Testis (tissue), 2 donors: ENCODE data around the gene RNF17.

Experiments used
- POLR2A ChIP-seq: fragments of 450-650 bp; IDR thresholded peaks from one replicate; pipeline ENCODE4 v1.6.1; 2017; ENCODE audit warnings: antibody characterized with exemption, mild to moderate bottlenecking, moderate library complexity
- TF ChIP-seq, protein P1 (sequence below), 3 experiments: fragments of 450-650 bp in 2 of 3; fragments of 200-600 bp in 1 of 3; sonication (generic) in 1 of 3; IDR thresholded peaks; one replicate each; pipeline ENCODE4 v1.5.1; 2016 to 2019; ENCODE audit warnings: antibody characterized with exemption in 3 of 3, mild to moderate bottlenecking in 2 of 3, moderate library complexity in 1 of 3

DNA sequence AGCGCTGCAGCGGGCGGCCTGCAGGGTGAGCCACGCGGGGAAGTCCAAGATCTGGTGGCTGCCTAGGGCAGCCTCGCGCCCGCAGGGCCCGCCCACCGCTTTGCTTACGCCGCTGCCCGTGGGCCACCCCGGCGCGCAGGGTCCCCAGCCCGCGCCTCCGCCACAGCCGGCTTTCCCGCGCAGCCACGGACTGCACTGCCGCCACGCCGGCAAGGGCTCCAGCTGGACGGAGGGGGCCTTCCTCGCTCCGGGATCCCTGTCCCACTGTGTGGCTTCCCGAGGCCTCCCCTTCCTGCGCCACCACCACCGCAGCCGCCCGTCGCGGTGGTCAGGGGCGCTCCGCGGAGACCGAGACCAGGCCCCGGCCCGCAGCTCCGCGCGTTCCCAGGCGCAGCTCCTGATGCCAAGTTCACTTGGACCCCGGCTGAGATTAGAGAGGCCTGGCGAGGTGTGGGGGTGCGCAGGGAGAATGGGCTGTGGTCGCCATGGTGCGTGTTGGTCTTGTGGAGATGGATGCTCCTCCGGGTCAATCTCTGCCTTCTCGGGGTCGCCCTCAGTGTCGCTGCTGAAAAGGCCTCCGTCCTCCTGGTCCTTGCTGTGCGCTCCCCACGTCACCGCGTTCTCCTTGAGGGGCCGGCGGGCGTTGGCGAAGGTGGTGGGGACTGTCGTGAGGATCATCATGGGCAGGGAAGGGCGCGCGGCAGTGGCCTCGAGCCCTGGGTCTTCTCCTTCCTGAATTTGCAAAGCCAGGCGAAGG, 17.9 kb upstream of the RNF17 start:
- no peak for TF ChIP-seq POLR2A
- TF ChIP-seq, protein P1, sequence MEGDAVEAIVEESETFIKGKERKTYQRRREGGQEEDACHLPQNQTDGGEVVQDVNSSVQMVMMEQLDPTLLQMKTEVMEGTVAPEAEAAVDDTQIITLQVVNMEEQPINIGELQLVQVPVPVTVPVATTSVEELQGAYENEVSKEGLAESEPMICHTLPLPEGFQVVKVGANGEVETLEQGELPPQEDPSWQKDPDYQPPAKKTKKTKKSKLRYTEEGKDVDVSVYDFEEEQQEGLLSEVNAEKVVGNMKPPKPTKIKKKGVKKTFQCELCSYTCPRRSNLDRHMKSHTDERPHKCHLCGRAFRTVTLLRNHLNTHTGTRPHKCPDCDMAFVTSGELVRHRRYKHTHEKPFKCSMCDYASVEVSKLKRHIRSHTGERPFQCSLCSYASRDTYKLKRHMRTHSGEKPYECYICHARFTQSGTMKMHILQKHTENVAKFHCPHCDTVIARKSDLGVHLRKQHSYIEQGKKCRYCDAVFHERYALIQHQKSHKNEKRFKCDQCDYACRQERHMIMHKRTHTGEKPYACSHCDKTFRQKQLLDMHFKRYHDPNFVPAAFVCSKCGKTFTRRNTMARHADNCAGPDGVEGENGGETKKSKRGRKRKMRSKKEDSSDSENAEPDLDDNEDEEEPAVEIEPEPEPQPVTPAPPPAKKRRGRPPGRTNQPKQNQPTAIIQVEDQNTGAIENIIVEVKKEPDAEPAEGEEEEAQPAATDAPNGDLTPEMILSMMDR (IDR thresholded peaks at IDR 0.05) = no peak
